Testis (tissue), 2 donors: ENCODE measurements around the gene TRAK2.

Experiments
- CTCF ChIP-seq, 3 experiments: fragments of 450-650 bp in 2 of 3; fragments of 200-600 bp in 1 of 3; sonication (generic) in 1 of 3; IDR thresholded peaks; one replicate each; pipeline ENCODE4 v1.5.1; 2016 to 2019; ENCODE audit warnings: antibody characterized with exemption in 3 of 3, mild to moderate bottlenecking in 2 of 3, moderate library complexity in 1 of 3
- POLR2A ChIP-seq: fragments of 450-650 bp; IDR thresholded peaks from one replicate; pipeline ENCODE4 v1.6.1; 2017; ENCODE audit warnings: antibody characterized with exemption, mild to moderate bottlenecking, moderate library complexity

DNA sequence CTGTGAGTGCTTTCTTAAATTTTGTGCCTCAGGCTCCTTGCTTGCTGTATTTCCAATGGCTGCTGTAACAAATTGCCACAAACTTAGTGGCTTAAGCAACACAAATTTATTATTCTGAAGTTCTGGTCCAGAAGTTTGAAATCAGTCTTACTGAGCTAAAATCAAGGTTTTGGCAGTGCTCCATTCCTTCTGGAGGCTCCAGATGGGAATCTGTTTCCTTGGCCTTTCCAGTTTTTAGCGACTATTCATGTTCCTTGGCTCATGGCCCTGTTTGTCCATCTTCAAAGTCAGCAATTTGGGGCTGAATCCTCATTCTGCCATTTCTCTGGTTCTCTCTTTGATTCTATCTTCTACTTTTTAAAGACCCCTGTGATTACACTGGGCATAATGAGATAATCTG is 32.1 kb upstream of the TRAK2 start:
- no peak for TF ChIP-seq CTCF (IDR thresholded peaks at IDR 0.05)
- TF ChIP-seq POLR2A = no peak
